ENCODE results near the gene APBA1.

Gene APBA1

GRCh38 chr9:69671311-69671878 is 776 bp downstream of the APBA1 start:
- ChIA-PET POLR2A (ENCODE audit: low non-redundant PET) (no interaction called here), CTCF (interaction anchor here (1.2 to 1.4 kb wide), 2 partner anchors 9 to 249 kb away, joined by 8 to 9 read pairs; no protein-coding TSS in a partner anchor)
- no peak for DNase-seq (ENCODE audit: low spot score)
- no peak for TF ChIP-seq CTCF (conservative IDR thresholded peaks at IDR 0.05; ENCODE audit: low read depth)
- no peak overlapping the region for H3K27ac ChIP-seq

GRCh38 chr9:69667306-69667705 is 4.9 kb downstream of the APBA1 start:
- no peak for TF ChIP-seq CTCF (conservative IDR thresholded peaks at IDR 0.05; ENCODE audit: low read depth)
- no peak for DNase-seq (ENCODE audit: low spot score)
- ChIA-PET POLR2A (ENCODE audit: low non-redundant PET) (no interaction called here), CTCF (interaction anchor here (0.7 kb wide), 1 partner anchor 195 kb away, joined by 4 read pairs; no protein-coding TSS in a partner anchor)
- no peak overlapping the region for H3K27ac ChIP-seq

DNA sequence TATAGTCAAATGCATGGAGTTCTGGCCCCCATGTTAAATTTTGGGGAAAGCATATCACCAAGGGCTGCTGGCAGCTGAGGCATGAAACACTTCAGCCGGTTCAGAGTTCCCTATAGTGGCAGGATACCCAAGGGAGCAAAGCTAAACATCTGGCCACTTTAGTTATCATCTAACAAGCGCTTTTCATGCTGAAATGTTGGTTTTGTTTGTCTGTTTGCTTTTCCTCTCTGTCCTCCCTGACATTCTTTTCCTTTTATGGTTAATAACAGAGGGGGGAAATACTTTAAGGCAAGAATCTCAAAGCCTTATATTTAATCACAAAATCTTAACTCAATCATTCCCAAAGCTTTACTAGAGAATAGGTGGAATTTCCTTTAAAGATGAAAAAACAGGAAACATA is 11.9 kb downstream of the APBA1 start:
- DNase-seq (ENCODE audit: low spot score) = no peak
- ChIA-PET POLR2A (ENCODE audit: low non-redundant PET) (no interaction called here), CTCF (no interaction called here)
- no peak overlapping the region for H3K27ac ChIP-seq
- no peak for TF ChIP-seq CTCF (conservative IDR thresholded peaks at IDR 0.05; ENCODE audit: low read depth)

GRCh38 chr9:69658987-69659675 is 13.0 kb downstream of the APBA1 start:
- ChIA-PET CTCF (interaction anchor here (0.7 kb wide), 1 partner anchor 14 kb away, joined by 3 read pairs; no protein-coding TSS in a partner anchor), POLR2A (ENCODE audit: low non-redundant PET) (no interaction called here)
- TF ChIP-seq CTCF (conservative IDR thresholded peaks at IDR 0.05; ENCODE audit: low read depth) = no peak
- no peak overlapping the region for H3K27ac ChIP-seq
- DNase-seq (ENCODE audit: low spot score) = no peak

DNA sequence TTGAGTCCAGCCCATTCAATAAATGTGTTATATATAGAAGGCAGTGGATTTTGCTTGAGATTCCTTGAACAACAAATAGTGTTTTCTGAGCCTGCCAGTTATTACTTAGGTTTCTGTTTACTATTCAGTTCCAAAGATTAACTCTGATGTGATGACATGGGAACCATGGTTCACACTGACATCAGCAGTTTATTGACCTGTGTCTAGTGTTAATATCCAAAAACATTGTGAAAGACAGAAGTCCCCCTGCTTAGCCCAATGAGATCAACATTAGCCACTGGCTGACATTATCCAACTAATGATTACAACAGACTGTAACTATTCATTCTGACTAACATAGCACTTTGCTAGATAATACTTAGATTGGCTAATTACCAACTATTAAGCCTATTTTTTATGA is 14.9 kb downstream of the APBA1 start:
- DNase-seq (ENCODE audit: low spot score) = no peak
- POLR2A ChIA-PET (ENCODE audit: low non-redundant PET) = no interaction called here
- CTCF ChIA-PET = interaction anchor here (0.5 kb wide), 1 partner anchor 499 kb away, joined by 3 read pairs; no protein-coding TSS in a partner anchor
- no peak overlapping the region for H3K27ac ChIP-seq
- no peak for TF ChIP-seq CTCF (conservative IDR thresholded peaks at IDR 0.05; ENCODE audit: low read depth)

- no peak for DNase-seq (ENCODE audit: low spot score)
- POLR2A ChIA-PET (ENCODE audit: low non-redundant PET) = no interaction called here
- no peak for TF ChIP-seq CTCF (conservative IDR thresholded peaks at IDR 0.05; ENCODE audit: low read depth)
- H3K27ac ChIP-seq = no peak overlapping the region
- CTCF ChIA-PET = no interaction called here
Observed at GRCh38 chr9:69655065-69655464, 17.1 kb downstream of the APBA1 start.
